Stimulated activated memory B cell treated with anti-CD40 and anti-IgM and Interleukin-4, amounts not matched to agents 10 μg/mL and 1 μg/mL and 100 μg/mL, for 72 hours (primary cell): ENCODE measurements around the gene UTP15.

ENCODE experiments used
- ATAC-seq: fragments of 150-1000 bp; cut with Tn5 transposase; 2 replicates; pipeline ENCODE4 v1.10.0; 2021
- H3K27ac Mint-ChIP-seq: one replicate; pipeline ENCODE4 v1.8.0; 2022; ENCODE audit warnings: mild to moderate bottlenecking, mixed read lengths
- H3K27me3 Mint-ChIP-seq: one replicate; pipeline ENCODE4 v1.8.0; 2022; ENCODE audit warnings: mixed read lengths
- H3K36me3 Mint-ChIP-seq: one replicate; pipeline ENCODE4 v1.8.0; 2022; ENCODE audit warnings: mixed read lengths
- H3K4me1 Mint-ChIP-seq: one replicate; pipeline ENCODE4 v1.8.0; 2022; ENCODE audit warnings: mixed read lengths
- H3K4me3 Mint-ChIP-seq: one replicate; pipeline ENCODE4 v1.8.0; 2022; ENCODE audit warnings: mild to moderate bottlenecking, moderate library complexity, mixed read lengths
- H3K9me3 Mint-ChIP-seq: one replicate; pipeline ENCODE4 v1.8.0; 2022; ENCODE audit warnings: mixed read lengths

Gene UTP15

GRCh38 chr5:73625944-73626811, 60.6 kb downstream of the UTP15 start, which contains the start of gene ARHGEF28:
ARHGEF28 (plus strand) TSS chr5:73626196; CDS start chr5:73684852, 58,656 bp downstream.
- ATAC-seq: peak; percentile 42
- Mint-ChIP-seq H3K9me3 (no peaks in the 10 kb centered on the region), H3K4me1 (peaks cover 6% of the 10 kb centered on the region), H3K27ac (no peak within 1 kb of the TSS), H3K27me3 (peaks cover 66% of the 10 kb centered on the region), H3K4me3 (peak within 1 kb of the TSS; percentile 44), H3K36me3 (no peaks in the 10 kb centered on the region)

GRCh38 chr5:73626814-73627313, 61.3 kb downstream of the UTP15 start:
- ATAC-seq: no peak
- no peak overlapping the region for H3K27ac Mint-ChIP-seq
- no peak overlapping the region for H3K4me3 Mint-ChIP-seq
- no peaks in the 10 kb centered on the region for H3K36me3 Mint-ChIP-seq
- peaks cover 6% of the 10 kb centered on the region for H3K4me1 Mint-ChIP-seq
- H3K27me3 Mint-ChIP-seq: peaks cover 61% of the 10 kb centered on the region
- no peaks in the 10 kb centered on the region for H3K9me3 Mint-ChIP-seq

DNA sequence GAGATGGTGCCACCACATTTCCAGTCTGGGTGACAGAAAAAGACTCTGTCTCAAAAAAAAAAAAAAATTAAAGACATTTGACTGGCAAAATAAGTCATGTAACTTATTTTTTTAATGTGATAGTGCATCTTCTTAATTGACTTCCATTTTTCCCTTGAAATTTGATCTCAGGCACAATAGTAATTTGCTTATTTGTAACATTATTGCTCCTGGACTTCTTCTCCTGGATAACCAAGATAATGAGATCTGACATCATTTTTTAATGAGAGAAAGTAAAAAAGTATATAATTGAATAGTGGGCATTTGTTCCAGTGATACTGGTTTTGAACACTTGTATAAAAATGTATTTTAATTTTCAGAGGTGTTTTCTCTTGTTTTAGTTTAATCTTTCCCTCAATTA, 63.9 kb downstream of the UTP15 start:
- no peak for ATAC-seq
- H3K36me3 Mint-ChIP-seq: no peaks in the 10 kb centered on the region
- peaks cover 37% of the 10 kb centered on the region for H3K27me3 Mint-ChIP-seq
- no peak overlapping the region for H3K4me3 Mint-ChIP-seq
- H3K9me3 Mint-ChIP-seq: no peaks in the 10 kb centered on the region
- peaks cover 6% of the 10 kb centered on the region for H3K4me1 Mint-ChIP-seq
- H3K27ac Mint-ChIP-seq: no peak overlapping the region

DNA sequence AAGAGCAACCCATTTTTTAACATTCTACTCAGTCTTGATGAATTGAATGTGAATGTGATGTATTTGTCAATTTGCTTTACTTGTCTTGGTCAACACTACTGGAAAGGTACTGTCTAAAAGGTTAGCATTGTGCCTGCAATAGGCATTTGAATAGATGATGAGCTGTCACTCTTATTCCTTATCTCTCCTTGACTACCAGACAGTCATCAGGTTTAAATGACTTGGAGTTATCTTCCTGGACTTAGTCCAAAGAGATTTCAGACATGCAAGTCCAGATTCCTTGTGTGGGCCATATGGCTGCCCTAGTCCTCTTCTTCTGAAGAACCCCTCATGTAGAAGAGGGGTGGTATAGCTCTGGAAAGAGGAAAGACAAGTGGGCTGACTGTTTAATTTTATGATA, 65.2 kb downstream of the UTP15 start:
- Mint-ChIP-seq H3K4me1 (no peaks in the 10 kb centered on the region), H3K27me3 (peaks cover 29% of the 10 kb centered on the region), H3K27ac (no peak overlapping the region), H3K9me3 (no peaks in the 10 kb centered on the region), H3K36me3 (no peaks in the 10 kb centered on the region), H3K4me3 (no peak overlapping the region)
- ATAC-seq: no peak

DNA sequence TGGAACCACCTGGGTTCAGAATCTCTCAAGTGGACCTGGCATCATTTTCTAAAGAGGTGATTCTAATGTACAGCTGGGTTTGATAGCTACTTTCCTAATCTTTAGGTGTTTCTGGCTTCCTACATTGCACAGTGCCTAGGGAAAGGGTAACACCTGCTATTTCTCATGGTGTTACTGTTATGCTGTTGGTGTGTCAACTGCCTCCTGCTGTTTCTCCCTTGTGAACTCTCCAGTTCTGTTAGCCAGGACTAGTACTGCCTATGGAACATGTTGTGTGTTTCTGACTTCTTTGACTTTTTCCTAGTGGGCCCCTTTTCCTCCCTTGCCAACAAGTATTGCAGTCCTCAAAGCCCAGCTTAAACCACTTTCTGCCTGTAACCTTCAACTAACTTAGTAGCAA, 66.0 kb downstream of the UTP15 start:
- ATAC-seq: no peak

More for the DNA sequence above, 66.0 kb downstream of the UTP15 start:
- Mint-ChIP-seq H3K27ac (no peak overlapping the region), H3K4me1 (no peaks in the 10 kb centered on the region), H3K9me3 (no peaks in the 10 kb centered on the region), H3K4me3 (no peak overlapping the region), H3K36me3 (no peaks in the 10 kb centered on the region), H3K27me3 (peaks cover 28% of the 10 kb centered on the region)
